Measurements from ENCODE around the gene PRKCE. TPM values are rescaled to one million over a fixed set of nuclear protein-coding genes. Genes with fewer than 3 reads are reported as not detected.

PRKCE gene
- total and polyA plus RNA-seq, 2 of the 8 experiments (the other 6 are each of a cell fraction or from before 2014, with no cell fraction given), result 0.54 to 2.1 TPM

- POLR2A ChIA-PET (ENCODE audit: partially characterized antibody), result no interaction called here
- H3K4me2 ChIP-seq (ENCODE audit: insufficient read depth in 1 of 2, low read depth in 2 of 2, low read length in 2 of 2), result no peak overlapping the region
These were observed 415.6 kb downstream of the PRKCE start for GRCh38 chr2:46067062-46067461.

More at GRCh38 chr2:46067062-46067461, 415.6 kb downstream of the PRKCE start:
- Histone ChIP-seq H3K14ac (ENCODE audit: insufficient read length) (no peak overlapping the region), H2AFZ (ENCODE audit: low read length) (no peak overlapping the region), H4K20me1 (replicated peaks in 1 of 2; ENCODE audit: control insufficient read depth in 1 of 2, insufficient read depth in 2 of 2, low read length in 2 of 2) (no peaks in the 10 kb centered on the region), H3K56ac (replicated peaks; ENCODE audit: insufficient read length, low read depth, low read length) (no peak overlapping the region), H3K36me3 (ENCODE audit: control insufficient read depth in 2 of 4, insufficient read depth in 4 of 4, low read length in 3 of 4) (no peaks in the 10 kb centered on the region), H3K9me3 (ENCODE audit: insufficient read depth in 2 of 2, low read depth in 1 of 2, low read length in 1 of 2) (no peaks in the 10 kb centered on the region), H3K79me1 (ENCODE audit: low read depth, low read length) (no peaks in the 10 kb centered on the region), H2BK5ac (ENCODE audit: low read depth, low read length) (no peak overlapping the region), H2BK15ac (ENCODE audit: low read length) (no peak overlapping the region), H3K23me2 (ENCODE audit: low read depth, low read length) (no peaks in the 10 kb centered on the region), H2BK20ac (ENCODE audit: low read length) (no peak overlapping the region), H3K4me1 (replicated peaks in 1 of 4; ENCODE audit: control insufficient read depth in 3 of 4, insufficient read depth in 4 of 4, low read length in 3 of 4) (no peaks in the 10 kb centered on the region; a peak in 1 of 7 replicates), H2BK120ac (replicated peaks; ENCODE audit: low read depth, low read length) (no peak overlapping the region), H3K18ac (ENCODE audit: extremely low read depth, low read length) (no peak overlapping the region), H3K79me2 (ENCODE audit: control insufficient read depth in 1 of 2, insufficient read depth in 2 of 2, low read length in 2 of 2) (no peaks in the 10 kb centered on the region), H3K23ac (ENCODE audit: insufficient read length) (no peak overlapping the region), H4K8ac (ENCODE audit: extremely low read depth, insufficient read depth, low read length) (no peak overlapping the region), H2BK12ac (ENCODE audit: low read depth, low read length) (no peak overlapping the region), H3K27me3 (replicated peaks in 1 of 4; ENCODE audit: control insufficient read depth in 3 of 4, extremely low read depth in 1 of 4, insufficient read depth in 3 of 4, low read length in 3 of 4) (no peaks in the 10 kb centered on the region), H2AK5ac (ENCODE audit: low read depth, low read length) (no peak overlapping the region), H4K91ac (replicated peaks; ENCODE audit: insufficient read length, low read length) (no peak overlapping the region), H4K5ac (ENCODE audit: insufficient read length, low read depth, low read length) (no peak overlapping the region), H3K4ac (replicated peaks; ENCODE audit: insufficient read length, low read depth, low read length) (no peak overlapping the region), H3K9ac (replicated peaks in 1 of 4; ENCODE audit: extremely low read depth in 1 of 4, low read depth in 3 of 4, low read length in 3 of 4) (no peak overlapping the region), H3K4me3 (ENCODE audit: extremely low read depth in 1 of 4, insufficient read depth in 2 of 4, low read depth in 3 of 4, low read length in 4 of 4) (no peak overlapping the region), H3K27ac (ENCODE audit: low read depth, low read length) (no peak overlapping the region)
- TF ChIP-seq GABPA (IDR thresholded peaks at IDR 0.05; ENCODE audit: borderline replicate concordance, insufficient read depth, low read length) (no peak), E2F6 (IDR thresholded peaks at IDR 0.05) (no peak)
- DNase-seq (ENCODE audit: low read depth in 1 of 2, low spot score in 2 of 2), result no peak
- 89% methylated on average over 3 of the region's 3 CpGs; no CpG with 5 or more reads in 1 of the 2 experiments for WGBS, 2 experiments (ENCODE audit: extremely low coverage in 1 of 2, insufficient coverage in 1 of 2, insufficient read length in 1 of 2, insufficient replicate concordance in 2 of 2, low coverage in 1 of 2, low lambda C conversion rate in 2 of 2, missing lambda C conversion rate in 1 of 2)
- no peak for FAIRE-seq
- CTCF ChIA-PET (ENCODE audit: partially characterized antibody), result no interaction called here
